Lower leg skin (tissue), 3 donors: ENCODE data around the gene SNX1.

ENCODE experiments used
- POLR2A ChIP-seq, 2 donors: fragments of 450-650 bp; IDR thresholded peaks; one replicate each; pipeline ENCODE4 v1.6.1; 2016 to 2017; ENCODE audit warnings: antibody characterized with exemption in 2 of 2, mild to moderate bottlenecking in 1 of 2, moderate library complexity in 1 of 2
- TF ChIP-seq, protein P1 (sequence below), 3 donors: fragments of 450-650 bp; IDR thresholded peaks; one replicate each; pipeline ENCODE4 v1.5.1; 2016; ENCODE audit warnings: antibody characterized with exemption in 3 of 3, mild to moderate bottlenecking in 3 of 3, moderate library complexity in 2 of 3

DNA sequence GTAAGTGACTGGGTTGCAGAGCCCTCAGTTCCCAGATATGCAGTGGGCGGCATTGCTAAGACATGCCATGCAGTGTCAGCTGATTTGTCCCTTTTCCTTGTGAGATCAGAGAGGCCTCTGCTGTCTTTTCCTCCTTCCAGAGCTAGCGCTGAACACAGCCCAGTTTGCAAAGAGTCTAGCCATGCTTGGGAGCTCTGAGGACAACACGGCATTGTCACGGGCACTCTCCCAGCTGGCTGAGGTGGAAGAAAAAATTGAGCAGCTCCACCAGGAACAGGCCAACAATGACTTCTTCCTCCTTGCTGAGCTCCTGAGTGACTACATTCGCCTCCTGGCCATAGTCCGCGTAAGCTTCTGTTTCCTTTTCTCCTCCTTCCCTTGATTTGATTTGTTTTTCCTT lies 35.8 kb downstream of the SNX1 start:
- TF ChIP-seq, protein P1, sequence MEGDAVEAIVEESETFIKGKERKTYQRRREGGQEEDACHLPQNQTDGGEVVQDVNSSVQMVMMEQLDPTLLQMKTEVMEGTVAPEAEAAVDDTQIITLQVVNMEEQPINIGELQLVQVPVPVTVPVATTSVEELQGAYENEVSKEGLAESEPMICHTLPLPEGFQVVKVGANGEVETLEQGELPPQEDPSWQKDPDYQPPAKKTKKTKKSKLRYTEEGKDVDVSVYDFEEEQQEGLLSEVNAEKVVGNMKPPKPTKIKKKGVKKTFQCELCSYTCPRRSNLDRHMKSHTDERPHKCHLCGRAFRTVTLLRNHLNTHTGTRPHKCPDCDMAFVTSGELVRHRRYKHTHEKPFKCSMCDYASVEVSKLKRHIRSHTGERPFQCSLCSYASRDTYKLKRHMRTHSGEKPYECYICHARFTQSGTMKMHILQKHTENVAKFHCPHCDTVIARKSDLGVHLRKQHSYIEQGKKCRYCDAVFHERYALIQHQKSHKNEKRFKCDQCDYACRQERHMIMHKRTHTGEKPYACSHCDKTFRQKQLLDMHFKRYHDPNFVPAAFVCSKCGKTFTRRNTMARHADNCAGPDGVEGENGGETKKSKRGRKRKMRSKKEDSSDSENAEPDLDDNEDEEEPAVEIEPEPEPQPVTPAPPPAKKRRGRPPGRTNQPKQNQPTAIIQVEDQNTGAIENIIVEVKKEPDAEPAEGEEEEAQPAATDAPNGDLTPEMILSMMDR (IDR thresholded peaks at IDR 0.05), result no peak
- TF ChIP-seq POLR2A (IDR thresholded peaks at IDR 0.05), result no peak
